Esophagus muscularis mucosa (tissue), 4 donors: ENCODE measurements around the gene LCE1C. TPM values are rescaled to one million over a fixed set of nuclear protein-coding genes. Genes with fewer than 3 reads are reported as not detected.

ENCODE experiments used
- DNase-seq: peaks from one replicate; pipeline ENCODE4 v3.0.0-alpha.2; 2017; ENCODE audit errors: extremely low spot score
- H3K27ac ChIP-seq, 4 donors: fragments of 200-600 bp; sonication (generic); replicated peaks in 1 of 4; 1 replicate in 3 of 4; 2 replicates in 1 of 4; pipeline ENCODE4 v1.5.1; 2016 to 2019; ENCODE audit warnings: mild to moderate bottlenecking in 1 of 4
- H3K27me3 ChIP-seq, 4 donors: fragments of 200-600 bp; sonication (generic); one replicate each; pipeline versions ENCODE4 v1.5.1 to v1.6.0; 2016 to 2019
- H3K36me3 ChIP-seq, 4 donors: fragments of 200-600 bp; sonication (generic); one replicate each; pipeline ENCODE4 v1.5.1; 2016 to 2019
- H3K4me1 ChIP-seq, 4 donors: fragments of 200-600 bp; sonication (generic); one replicate each; pipeline ENCODE4 v1.5.1; 2016 to 2019
- H3K4me3 ChIP-seq, 4 donors: fragments of 200-600 bp; sonication (generic); 1 replicate in 2 of 4; 2 replicates in 2 of 4; pipeline ENCODE4 v1.5.1; 2016 to 2019; ENCODE audit warnings: mild to moderate bottlenecking in 4 of 4, moderate library complexity in 1 of 4
- H3K9me3 ChIP-seq, 4 donors: fragments of 200-600 bp; sonication (generic); 1 replicate in 3 of 4; 2 replicates in 1 of 4; pipeline ENCODE4 v1.5.1; 2016 to 2019
- CTCF ChIP-seq, 3 experiments: fragments of 200-600 bp in 2 of 3; fragments of 450-650 bp in 1 of 3; sonication (generic) in 2 of 3; IDR thresholded peaks; one replicate each; pipeline ENCODE4 v1.5.1; 2017 to 2019; ENCODE audit warnings: antibody characterized with exemption in 3 of 3, mild to moderate bottlenecking in 2 of 3, moderate library complexity in 1 of 3
- EP300 ChIP-seq: sonication (generic); formaldehyde crosslinking; IDR thresholded peaks from one replicate; pipeline ENCODE4 v1.6.1; 2017; ENCODE audit warnings: antibody characterized with exemption
- POLR2A ChIP-seq: fragments of 450-650 bp; IDR thresholded peaks from one replicate; pipeline ENCODE4 v1.6.1; 2017; ENCODE audit warnings: antibody characterized with exemption, moderate library complexity, mild to moderate bottlenecking, low read depth
- POLR2AphosphoS5 ChIP-seq, 2 donors: sonication (generic); formaldehyde crosslinking; IDR thresholded peaks; one replicate each; pipeline ENCODE4 v1.6.1; 2017; ENCODE audit warnings: antibody characterized with exemption in 2 of 2
- WGBS: methylation state at CpG from one replicate; pipeline ENCODE4 v1.1.5; 2018; 5-methylcytosine and 5-hydroxymethylcytosine counted together
- intact Hi-C: fragments of 100-400 bp; cut with DNase I; formaldehyde crosslinking; loops from one replicate; pipeline ENCODE4 v1.15.1; 2023
- total RNA-seq, 4 donors: library from RNA; depleted of rRNA; stranded (reverse); fragments of >200 nt; gene quantifications; one replicate each; pipeline versions ENCODE4 v1.1.0 to v1.2.1, GENCODE V29; 2016

LCE1C gene
- not detected for total RNA-seq

- WGBS, result 58% methylated on average over 3 of the region's 3 CpGs
Observed at GRCh38 chr1:152806576-152806975, at the start of gene LCE1C. Gene LCE1C (minus strand): TSS chr1:152806651. CDS start chr1:152805478, 1,173 bp downstream.

GRCh38 chr1:152855661-152856060 is 49.2 kb upstream of the LCE1C start:
- intact Hi-C loops, result no loop called here
- no peaks in the 10 kb centered on the region for H3K27me3 ChIP-seq
- H3K4me1 ChIP-seq, result peaks cover 0 to 8% (median 2%) of the 10 kb centered on the region in 4 donors
- H3K4me3 ChIP-seq, result no peak overlapping the region
- H3K9me3 ChIP-seq, result no peaks in the 10 kb centered on the region
- H3K27ac ChIP-seq, result no peak overlapping the region
- no peaks in the 10 kb centered on the region for H3K36me3 ChIP-seq
- peak; percentile 77 for DNase-seq
- TF ChIP-seq CTCF (IDR thresholded peaks at IDR 0.05) (no peak), POLR2A (no peak), POLR2AphosphoS5 (IDR thresholded peaks at IDR 0.05) (no peak), EP300 (no peak)
- 80% methylated on average over 2 of the region's 2 CpGs for WGBS

More at GRCh38 chr1:152806576-152806975, at the start of gene LCE1C:
- Histone ChIP-seq H3K27me3 (peaks cover 0 to 4% (median 0%) of the 10 kb centered on the region in 4 donors), H3K36me3 (no peaks in the 10 kb centered on the region), H3K4me1 (peaks cover 0 to 4% (median 0%) of the 10 kb centered on the region in 4 donors), H3K9me3 (no peaks in the 10 kb centered on the region), H3K27ac (no peak within 1 kb of the TSS), H3K4me3 (no peak within 1 kb of the TSS)
- no peak for TF ChIP-seq EP300
- TF ChIP-seq POLR2A, result no peak
- TF ChIP-seq POLR2AphosphoS5 (IDR thresholded peaks at IDR 0.05), result no peak
- TF ChIP-seq CTCF (IDR thresholded peaks at IDR 0.05), result no peak
- intact Hi-C loops, result no loop called here
- DNase-seq, result no peak

- WGBS, result 94% methylated on average over 3 of the region's 3 CpGs
- intact Hi-C loops, result no loop called here
- no peaks in the 10 kb centered on the region for H3K36me3 ChIP-seq
Observed at GRCh38 chr1:152842556-152842955, 36.1 kb upstream of the LCE1C start, which contains the start of gene LCE6A. Gene LCE6A (plus strand): TSS chr1:152842856. CDS start chr1:152843521, 665 bp downstream.

GRCh38 chr1:152836870-152837269 is 30.4 kb upstream of the LCE1C start:
- WGBS, result 61% methylated on average over 2 of the region's 2 CpGs

More at GRCh38 chr1:152842556-152842955, 36.1 kb upstream of the LCE1C start, which contains the start of gene LCE6A:
- H3K27ac ChIP-seq, result no peak within 1 kb of the TSS
- no peak for DNase-seq
- TF ChIP-seq EP300 (no peak), POLR2A (no peak), POLR2AphosphoS5 (IDR thresholded peaks at IDR 0.05) (no peak), CTCF (IDR thresholded peaks at IDR 0.05) (no peak)
- H3K9me3 ChIP-seq, result no peaks in the 10 kb centered on the region
- H3K4me3 ChIP-seq, result no peak within 1 kb of the TSS
- H3K27me3 ChIP-seq, result no peaks in the 10 kb centered on the region
- no peaks in the 10 kb centered on the region for H3K4me1 ChIP-seq

More at GRCh38 chr1:152836870-152837269, 30.4 kb upstream of the LCE1C start:
- no peaks in the 10 kb centered on the region for H3K9me3 ChIP-seq
- no peak overlapping the region for H3K27ac ChIP-seq
- H3K36me3 ChIP-seq, result no peaks in the 10 kb centered on the region
- no peak overlapping the region for H3K4me3 ChIP-seq
- intact Hi-C loops, result no loop called here
- H3K27me3 ChIP-seq, result no peaks in the 10 kb centered on the region
- H3K4me1 ChIP-seq, result no peaks in the 10 kb centered on the region
- TF ChIP-seq POLR2AphosphoS5 (IDR thresholded peaks at IDR 0.05) (no peak), EP300 (no peak), POLR2A (no peak), CTCF (IDR thresholded peaks at IDR 0.05) (no peak)
- no peak for DNase-seq
